GM04504 (cell line): Measurements from ENCODE around the gene ARGFX.
"Not testable (repeated sequence)": the region's sequence is repeated elsewhere in the genome, so short reads cannot be mapped to it uniquely, and the experiment has no call there.

Experiments used
- DNase-seq: peaks from one replicate; pipeline ENCODE4 v3.0.0-alpha.2; 2012; ENCODE audit warnings: low read depth

Gene ARGFX

GRCh38 chr3:121567649-121568048 lies at the start of gene ARGFX:
Gene ARGFX (plus strand): TSS chr3:121567949. CDS start chr3:121570714, 2,765 bp downstream.
- no peak for DNase-seq

- no peak for DNase-seq
Measured at GRCh38 chr3:121517953-121518655, 49.6 kb upstream of the ARGFX start.

- DNase-seq: no peak
Measured at GRCh38 chr3:121520510-121520909, 47.2 kb upstream of the ARGFX start.

GRCh38 chr3:121529308-121529707 lies 38.4 kb upstream of the ARGFX start:
- no peak for DNase-seq

- no peak for DNase-seq
Measured at GRCh38 chr3:121531269-121531668, 36.5 kb upstream of the ARGFX start.

GRCh38 chr3:121542924-121543323 lies 24.8 kb upstream of the ARGFX start:
- DNase-seq: no peak

- no peak for DNase-seq
Measured at GRCh38 chr3:121545049-121545573, 22.6 kb upstream of the ARGFX start.

- peak; percentile 84 for DNase-seq
Measured at GRCh38 chr3:121545574-121546455, 21.9 kb upstream of the ARGFX start, which contains the start of gene POLQ. Gene POLQ (minus strand): TSS chr3:121545988. CDS start chr3:121545877, 111 bp downstream.

- no peak for DNase-seq
Measured at GRCh38 chr3:121552379-121552778, 15.4 kb upstream of the ARGFX start.

- no peak for DNase-seq
Measured at GRCh38 chr3:121552797-121553196, 15.0 kb upstream of the ARGFX start.

- DNase-seq: no peak
Measured at GRCh38 chr3:121557426-121557934, 10.3 kb upstream of the ARGFX start.

GRCh38 chr3:121562148-121562547 lies 5.6 kb upstream of the ARGFX start:
- no peak for DNase-seq

GRCh38 chr3:121566773-121567172 lies 976 bp upstream of the ARGFX start:
- DNase-seq: no peak

GRCh38 chr3:121574449-121574848 lies 6.7 kb downstream of the ARGFX start:
- no peak for DNase-seq

GRCh38 chr3:121581691-121582090 lies 13.9 kb downstream of the ARGFX start:
- no peak for DNase-seq

- no peak for DNase-seq
Measured at GRCh38 chr3:121584418-121584817, 16.7 kb downstream of the ARGFX start.

GRCh38 chr3:121592856-121593702 lies 25.3 kb downstream of the ARGFX start, which contains the start of gene FBXO40:
Gene FBXO40 (plus strand): TSS chr3:121593379. CDS start chr3:121620576, 27,197 bp downstream.
- no peak for DNase-seq

GRCh38 chr3:121593806-121594205 lies 26.1 kb downstream of the ARGFX start:
- DNase-seq: not testable (repeated sequence)

- DNase-seq: no peak
Measured at GRCh38 chr3:121594850-121595249, 27.1 kb downstream of the ARGFX start.

GRCh38 chr3:121595765-121596406 lies 28.1 kb downstream of the ARGFX start:
- no peak for DNase-seq

- DNase-seq: no peak
Measured at GRCh38 chr3:121598564-121598963, 30.8 kb downstream of the ARGFX start.
